ENCODE data around the gene PARP9.
"Not testable (repeated sequence)": the region's sequence is repeated elsewhere in the genome, so short reads cannot be mapped to it uniquely, and the experiment has no call there.

Gene PARP9

DNA sequence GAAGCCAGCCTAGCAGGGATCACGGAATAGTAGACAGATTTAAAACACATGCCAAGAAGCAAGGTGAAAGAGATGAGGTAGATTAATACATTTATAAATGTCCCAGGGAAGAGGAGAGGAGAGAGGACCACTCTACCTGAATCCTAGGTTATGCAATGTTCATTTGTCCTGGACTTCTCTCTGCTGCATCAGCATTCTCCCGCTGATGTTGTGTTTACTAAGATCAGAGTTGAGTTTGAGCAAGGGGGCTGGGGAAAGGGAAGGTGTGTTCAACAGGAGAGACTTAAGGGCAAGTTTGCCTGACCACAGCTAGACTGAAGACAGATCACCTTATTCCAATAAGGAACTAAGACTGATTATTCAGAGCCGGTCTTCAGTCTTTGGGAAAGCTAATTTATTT is 48.2 kb downstream of the PARP9 start:
- DNase-seq, result no peak

DNA sequence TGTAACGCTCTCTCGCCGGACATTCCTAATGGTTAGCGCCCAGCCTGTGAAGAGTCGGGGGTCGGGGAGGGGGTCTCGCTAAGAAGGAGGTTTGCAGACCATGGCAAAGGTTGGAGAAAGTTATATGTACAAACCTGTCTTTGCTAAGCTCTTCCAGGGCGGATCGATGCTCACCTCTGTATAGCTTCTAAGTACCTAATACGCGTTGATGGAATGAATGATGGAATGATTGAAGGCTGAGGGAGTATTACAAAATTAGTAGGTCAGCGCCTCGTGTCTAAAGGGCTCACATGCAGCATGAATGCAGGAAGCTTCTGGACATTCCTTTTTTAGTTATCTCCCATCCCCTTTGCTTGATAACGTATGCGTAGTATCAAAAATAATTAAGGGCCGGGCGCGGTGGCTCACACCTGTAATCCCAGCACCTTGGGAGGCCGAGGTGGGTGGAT is 49.1 kb downstream of the PARP9 start:
- no peak for DNase-seq

DNA sequence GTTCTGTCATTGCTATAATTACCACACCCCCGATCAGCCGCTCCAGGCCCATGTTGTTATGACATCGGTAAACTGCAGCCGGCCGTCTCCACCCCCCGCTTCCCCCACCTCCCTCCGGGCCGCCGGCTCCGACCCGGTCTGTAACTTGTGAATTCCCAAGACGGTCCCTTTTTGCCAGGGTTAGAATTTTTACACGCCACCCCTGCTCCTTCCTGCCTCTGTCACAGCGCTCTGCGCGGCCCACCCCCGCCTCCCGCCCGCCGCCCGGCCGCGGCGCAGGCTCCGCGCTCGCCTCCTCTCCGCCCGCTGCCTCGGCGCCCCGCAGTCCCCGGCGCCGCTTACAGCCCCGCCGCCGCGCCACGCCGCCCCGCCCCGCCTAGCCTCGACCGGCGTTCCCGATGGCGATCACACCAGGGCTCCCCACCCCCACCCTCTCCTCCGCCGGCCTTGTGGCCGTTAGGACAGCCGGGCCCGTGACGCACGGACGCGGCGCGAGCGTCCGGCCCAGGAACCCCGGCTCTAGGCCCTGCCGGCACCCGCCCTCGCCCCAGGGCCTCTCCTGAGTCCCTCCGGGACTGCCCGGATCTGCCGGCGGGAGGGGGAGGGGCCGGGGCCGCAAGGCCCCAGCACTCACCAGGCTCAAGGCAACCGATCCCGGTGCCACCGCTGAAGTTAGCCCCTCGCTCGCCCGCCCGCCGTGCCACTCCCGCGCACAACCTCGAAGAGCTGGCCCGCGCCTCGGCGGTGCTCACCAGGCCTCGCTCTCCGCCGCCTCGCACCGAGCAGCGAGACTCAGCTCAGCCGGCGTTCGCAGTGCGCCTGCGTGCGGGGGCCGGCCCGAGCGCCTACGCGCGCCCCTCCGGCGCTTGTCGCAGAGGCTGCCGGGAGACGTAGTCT is 49.7 kb downstream of the PARP9 start, which contains the start of gene KPNA1:
Gene KPNA1, minus strand, starts transcription at position 817 of the 897 bp plus-strand sequence. CDS start 18,374 bp downstream, outside the sequence.
- DNase-seq, result peak; percentile 89

DNA sequence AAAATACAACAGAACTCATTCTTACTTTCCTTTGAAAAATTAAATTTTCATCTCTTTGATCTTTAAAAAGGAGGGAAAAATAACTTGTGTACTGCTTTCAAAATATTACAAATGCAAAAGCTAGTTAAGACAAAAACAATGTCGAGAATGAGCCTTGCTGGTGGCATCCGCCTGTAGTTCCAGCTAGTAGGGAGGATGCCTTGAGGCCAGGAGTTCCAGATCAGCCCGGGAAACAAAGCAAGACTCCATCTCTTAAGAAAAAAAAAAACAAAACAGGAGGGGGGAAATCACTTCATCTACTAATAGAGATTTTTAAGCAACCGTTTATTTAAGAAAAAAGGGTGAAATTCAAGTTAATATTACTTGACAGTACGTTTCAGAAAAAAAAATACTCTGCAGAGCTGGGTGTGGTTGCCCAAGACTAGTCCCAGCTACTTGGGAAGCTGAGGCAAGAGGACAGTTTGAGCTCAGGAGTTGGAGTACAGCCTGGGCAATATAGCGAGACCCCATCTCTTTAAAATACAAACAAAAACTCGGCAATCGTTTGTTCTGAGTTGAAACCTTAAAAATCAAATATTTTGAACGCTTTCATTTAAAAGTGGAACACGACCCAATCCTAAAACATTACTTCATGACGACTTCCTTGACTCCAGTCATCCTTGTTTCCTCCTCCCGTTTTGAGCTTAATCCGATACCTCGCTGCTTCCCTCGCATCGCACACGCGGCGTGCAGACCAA is 50.5 kb downstream of the PARP9 start:
- DNase-seq, result no peak

DNA sequence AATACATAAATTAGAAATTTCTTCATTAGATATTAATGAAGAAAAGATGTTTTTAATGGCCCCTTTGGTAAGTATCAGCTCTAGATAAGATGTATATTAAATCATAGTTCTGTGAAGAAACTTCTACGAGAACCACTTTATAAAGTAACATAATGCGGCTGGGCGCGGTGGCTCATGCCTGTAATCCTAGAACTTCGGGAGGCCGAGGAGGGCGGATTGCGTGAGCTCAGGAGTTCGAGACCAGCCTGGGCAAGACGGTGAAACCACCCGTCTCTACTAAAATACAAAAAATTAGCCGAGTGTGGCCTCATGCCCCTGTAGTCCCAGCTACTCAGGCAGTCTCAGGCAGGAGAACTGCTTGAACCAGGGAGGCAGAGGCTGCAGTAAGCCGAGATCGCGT is 51.8 kb downstream of the PARP9 start:
- no peak for DNase-seq

DNA sequence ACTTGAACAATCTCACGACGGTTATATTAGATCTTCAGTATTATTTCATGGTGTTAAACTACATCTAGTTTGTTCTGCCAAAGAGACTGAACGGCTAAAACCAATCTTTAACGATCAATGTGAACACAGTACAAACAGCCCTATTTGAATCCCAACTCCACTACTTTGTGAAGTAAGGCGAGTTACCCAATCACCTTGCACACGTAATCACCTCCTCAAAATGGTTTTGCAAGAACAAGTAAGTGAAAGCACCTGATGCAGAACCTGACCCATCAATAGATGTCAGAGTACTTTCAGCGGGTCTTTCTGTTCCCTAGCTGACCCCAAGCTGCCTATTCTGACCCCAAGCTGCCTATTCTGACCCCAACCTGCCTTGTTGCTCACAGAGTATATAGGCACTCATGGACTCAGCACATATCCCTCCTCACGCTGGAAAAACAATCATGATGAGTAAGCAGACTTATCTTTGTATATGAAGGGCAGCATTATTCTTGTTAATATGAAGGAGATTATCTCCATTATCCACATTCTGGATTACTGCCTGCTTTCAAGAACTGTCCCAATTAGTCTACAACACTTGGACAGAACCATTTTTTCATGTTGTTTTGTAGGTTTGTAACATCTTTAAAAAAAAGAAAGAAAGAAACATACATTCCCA is 53.1 kb downstream of the PARP9 start:
- no peak for DNase-seq

DNA sequence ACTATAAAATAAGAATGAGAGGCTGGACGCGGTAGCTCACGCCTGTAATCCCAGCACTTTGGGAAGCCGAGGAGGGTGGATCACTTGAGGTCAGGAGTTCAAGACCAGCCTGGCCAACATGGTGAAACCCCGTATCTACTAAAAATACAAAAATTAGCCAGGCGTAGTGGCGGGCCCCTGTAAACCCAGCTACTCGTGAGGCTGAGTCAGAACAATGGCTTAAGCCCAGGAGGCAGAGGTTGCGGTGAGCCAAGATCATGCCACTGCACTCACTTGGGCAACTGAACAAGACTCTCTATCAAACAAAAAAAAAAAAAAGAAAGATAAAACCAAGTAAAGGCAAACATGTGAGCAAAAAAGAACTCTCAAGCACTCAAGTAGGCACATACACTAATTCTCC is 55.2 kb downstream of the PARP9 start:
- not testable (repeated sequence) for DNase-seq

DNA sequence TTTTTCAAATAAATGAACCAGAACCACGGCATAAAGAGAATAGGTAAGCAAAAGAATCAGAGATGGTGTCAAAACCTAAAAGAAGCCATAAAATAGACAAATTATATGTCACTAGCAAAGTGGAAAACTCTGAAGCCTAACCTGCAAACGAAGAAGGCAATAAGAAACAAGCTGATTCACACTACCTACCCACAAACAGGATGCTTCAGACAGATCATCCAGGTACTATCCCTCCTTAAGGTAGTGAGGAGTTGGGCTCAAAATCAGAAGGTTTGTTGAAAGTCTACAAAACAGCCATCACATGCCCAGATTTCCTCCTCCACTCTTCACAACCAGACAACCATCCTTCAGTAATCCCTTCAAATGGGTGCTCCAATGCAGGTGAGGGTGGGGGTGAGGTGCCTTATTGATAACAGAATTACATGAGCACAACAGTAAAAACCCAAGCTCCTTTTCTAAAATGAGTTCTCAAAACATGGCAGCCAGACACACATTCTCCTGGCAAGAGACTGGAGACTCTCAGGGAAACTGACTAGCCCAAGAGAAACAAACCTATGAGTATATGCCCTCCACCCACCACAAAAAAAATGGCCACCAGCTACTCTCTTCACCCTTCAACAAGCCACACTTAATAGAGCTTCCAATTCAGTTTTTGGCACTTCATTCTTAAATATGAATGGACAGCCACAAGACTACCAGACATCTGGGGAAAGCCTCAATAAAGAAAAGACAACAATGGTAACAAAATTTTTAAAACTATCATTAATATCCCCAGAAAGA is 55.8 kb downstream of the PARP9 start:
- DNase-seq, result no peak

DNA sequence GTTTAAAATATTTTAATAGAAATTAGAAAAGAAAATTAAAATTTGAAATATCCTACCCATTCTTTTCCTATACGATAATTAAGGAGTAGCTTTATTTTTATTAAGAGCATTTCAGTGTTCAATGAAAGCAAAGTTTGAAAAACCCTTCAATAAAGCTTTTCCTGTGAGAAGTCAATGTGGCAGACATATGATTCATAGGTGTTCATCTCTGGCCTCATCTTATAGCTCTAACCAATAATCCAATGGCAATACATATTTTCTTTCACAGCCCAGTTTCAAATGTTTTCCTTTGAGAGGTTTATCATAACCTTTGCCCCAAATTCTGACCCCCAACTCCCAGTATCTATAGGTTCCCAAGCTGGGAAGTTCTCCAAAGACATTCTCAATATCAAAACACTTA is 57.6 kb downstream of the PARP9 start:
- no peak for DNase-seq

DNA sequence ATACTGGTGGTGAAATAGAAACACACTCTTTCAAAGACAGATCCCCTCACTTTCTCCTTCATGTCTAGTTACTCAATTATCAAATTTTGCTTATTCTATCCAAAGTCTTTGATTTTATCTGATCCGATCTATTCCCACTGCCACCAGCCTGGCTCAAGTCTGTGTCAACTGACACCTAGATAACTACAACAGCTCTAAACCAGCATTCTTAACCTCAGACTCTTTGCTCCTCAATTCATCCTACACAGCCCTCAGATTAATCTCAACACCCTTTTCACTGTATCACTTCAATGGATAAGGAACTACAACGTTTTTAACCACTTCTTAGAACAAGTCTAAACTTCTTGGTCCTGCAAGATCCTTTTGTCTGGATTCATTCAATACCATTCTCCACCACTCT is 58.4 kb downstream of the PARP9 start:
- DNase-seq, result no peak

DNA sequence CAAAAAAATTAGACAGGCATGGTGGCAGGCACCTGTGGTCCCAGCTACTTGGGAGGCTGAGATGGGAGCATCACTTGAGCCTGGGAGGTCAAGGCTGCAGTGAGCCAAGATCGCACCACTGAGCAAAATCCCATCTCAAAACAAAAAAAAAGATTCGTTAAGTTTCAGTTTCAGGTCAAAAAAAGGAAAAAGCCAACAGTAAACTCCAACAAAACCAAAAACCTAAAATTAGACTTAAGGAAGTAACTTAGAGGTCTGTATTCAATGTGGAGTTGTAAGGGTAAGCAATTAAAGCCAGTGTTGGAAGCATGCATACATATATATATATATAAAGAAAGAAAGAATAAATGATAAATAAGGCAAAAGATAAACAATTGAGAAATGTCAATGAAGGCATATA is 61.2 kb downstream of the PARP9 start:
- no peak for DNase-seq

DNA sequence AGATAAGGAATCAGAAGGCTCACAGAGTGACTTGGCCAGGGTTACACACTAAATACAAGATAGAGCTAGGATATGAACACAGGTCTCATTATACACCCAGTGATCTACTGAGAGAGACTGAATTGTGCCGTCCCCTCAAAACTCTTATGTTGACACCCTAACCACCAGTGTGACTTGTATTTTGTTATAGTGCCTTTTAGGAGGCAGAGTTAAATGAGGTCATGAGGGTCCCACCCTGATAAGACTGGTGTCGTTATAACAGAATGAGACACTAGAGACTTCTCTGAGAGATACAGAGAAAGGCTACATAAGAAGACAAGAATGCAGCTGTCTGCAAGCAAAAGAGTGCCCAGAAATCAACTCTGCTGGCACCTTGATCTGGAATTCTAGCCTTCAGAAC is 62.0 kb downstream of the PARP9 start:
- DNase-seq, result no peak

DNA sequence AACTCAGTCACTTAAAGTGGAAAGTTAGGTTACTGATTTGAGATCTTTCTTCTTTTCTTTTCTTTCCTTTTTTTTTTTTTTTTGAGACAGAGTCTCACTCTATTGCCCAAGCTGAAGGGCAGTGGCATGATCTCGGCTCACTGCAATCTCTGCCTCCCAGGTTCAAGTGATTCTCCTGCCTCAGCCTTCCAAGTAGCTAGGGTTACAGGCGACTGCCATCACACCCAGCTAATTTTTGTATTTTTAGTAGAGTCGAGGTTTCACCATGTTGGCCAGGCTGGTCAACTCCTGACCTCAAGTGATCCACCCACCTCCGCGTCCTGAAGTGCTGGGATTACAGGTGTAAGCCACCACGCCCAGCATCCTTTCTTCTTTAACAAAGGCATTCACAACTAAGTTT is 63.1 kb downstream of the PARP9 start:
- not testable (repeated sequence) for DNase-seq

DNA sequence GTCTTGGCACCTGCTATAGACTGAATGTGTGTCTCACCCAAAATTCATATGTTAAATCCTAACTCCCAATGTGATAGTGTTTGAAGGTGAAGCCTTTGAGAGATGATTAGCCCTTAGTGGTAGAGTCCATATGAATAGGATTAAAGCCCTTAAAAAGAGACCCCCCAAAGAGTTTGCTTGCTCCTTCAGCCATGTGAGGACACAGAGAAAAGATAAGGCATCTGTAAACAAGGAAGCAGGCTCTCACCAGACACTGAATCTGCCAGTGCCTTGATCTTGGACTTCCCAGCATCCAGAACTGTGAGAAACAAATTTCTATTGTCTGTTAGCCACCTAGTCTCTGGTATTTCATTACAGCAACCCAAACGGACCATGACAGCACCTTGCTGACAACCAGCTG is 65.9 kb downstream of the PARP9 start:
- DNase-seq, result no peak

DNA sequence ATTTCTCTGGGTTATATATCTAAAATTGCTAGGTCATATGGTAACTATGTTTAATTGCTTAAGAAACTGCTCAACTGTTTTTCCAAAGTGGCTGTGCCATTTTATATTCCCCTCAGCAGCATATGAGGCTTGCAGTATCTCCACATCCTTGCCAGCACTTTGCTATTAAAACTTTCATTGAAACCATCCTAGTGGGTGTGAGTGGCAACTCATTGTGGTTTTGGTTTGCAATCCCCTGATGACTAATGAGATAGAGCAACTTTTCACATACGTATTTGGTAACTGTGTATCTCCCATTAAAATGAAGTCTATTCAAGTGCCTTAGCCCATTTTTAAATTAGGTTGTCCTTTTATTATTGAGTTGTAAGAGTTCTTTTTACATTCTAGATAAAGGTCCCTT is 66.7 kb downstream of the PARP9 start:
- DNase-seq, result peak; percentile 48

DNA sequence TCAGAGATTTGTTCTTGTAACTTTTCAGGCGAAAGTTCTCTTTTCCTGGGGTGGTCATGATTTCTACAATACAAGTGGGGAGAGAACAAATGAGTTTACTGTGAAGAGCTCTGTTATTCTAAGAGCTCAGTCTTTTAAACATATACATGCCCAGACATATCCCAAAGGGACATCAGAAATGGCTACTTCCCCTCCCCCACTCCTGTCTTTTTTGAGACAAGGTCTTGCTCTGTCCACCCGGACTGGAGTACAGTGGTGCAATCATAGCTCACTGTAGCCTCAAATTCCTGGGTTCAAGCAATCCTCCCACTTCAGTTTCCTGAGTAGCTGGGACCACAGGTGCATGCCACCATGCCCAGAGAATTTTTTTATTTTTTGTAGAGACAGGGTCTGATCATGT is 67.6 kb downstream of the PARP9 start:
- DNase-seq, result no peak

DNA sequence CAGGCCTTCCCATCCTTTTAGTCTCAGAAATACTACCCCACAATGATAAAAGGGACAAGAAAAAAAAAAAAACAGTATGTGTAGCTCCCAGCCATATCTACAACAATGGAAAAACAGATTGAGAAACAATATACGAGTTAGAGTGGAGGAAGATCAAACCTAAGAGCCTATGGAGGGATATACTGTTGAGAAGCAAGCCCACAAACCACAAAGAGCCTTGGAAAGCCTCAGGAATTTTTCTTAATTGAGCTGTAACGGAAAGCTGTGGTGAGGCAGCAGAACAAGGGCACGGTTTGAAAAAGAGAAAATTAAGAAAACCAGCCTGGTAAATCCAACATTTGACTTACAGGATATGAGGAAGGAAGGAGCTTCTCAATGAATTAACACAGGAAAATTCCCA is 70.8 kb downstream of the PARP9 start:
- no peak for DNase-seq

DNA sequence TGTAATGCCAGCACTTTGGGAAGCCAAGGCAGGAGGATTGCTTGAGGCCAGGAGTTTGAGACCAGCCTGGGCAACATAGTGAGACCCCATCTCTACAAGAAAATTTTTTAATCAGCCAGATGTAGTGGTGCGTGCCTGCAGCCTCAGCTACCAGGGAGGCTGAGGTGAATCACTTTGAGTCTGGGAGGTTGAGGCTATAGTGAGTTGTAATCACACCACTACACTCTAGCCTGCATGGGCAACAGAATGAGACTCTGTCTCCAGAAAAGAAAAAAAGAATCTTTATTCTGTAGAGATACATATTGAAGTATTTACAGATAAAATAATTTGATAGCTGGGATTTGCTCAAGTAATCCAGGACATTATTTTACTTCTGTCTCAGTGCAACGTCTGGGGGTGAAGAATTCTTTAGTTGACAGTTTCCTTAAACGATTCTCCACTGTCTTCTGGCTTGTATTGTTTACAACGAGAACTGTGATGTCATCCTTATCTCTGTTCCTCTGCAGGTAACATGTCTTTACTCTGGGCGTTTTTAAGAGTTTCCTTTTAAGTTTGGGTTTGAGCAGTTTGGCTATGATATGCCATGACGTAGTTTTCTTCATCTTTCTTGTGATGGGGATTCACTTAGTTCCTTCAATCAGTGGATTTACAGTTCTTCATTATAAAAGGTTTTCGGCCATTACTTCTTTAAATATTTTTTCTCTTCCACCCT is 75.7 kb downstream of the PARP9 start:
- DNase-seq, result no peak

DNA sequence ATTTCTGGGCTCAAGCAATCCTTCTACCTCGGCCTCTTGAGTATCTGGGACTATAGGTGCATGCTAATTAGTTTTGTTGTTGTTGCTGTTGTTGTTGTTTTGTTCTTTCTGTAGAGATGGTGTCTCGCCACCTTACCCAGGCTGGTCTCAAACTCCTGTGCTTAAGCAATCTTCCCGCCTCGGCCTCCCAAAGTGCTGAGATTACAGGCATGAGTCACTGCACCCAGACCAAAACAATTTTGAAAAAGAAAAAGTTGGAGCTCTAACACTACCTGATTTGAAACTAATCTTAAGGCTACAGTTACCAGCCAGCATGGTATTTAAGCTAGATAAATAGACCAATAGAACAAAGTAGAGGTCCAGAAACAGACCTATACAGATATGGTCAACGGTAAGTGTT is 79.1 kb downstream of the PARP9 start:
- no peak for DNase-seq

DNA sequence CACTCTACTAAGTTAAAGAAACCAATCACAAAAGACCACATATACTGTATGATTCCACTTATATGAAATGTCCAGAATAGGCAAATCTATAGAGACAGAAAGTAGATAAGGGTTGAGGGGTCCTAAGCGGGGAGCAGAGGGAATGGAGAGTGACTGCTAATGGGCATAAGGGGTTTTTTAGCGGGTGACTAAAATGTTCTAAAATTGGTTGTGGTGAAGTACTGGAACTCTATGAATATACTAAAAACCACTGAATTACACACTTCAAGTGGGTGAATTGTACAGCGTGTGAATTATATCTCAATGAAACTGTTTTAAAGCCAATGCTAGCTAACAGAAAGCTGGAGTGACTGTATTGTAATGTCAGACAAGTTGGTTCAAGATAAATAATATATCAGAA is 82.7 kb downstream of the PARP9 start:
- no peak for DNase-seq
